ENCODE results near the gene JAKMIP2. TPM values are rescaled to one million over a fixed set of nuclear protein-coding genes. Genes with fewer than 3 reads are reported as not detected.

The JAKMIP2 gene
- total RNA-seq, 1 experiment from 2014 or later: not detected

GRCh38 chr5:147629196-147629595 is 153.3 kb downstream of the JAKMIP2 start:
- ChIA-PET POLR2A (no interaction called here), RAD21 (ENCODE audit: low non-redundant PET in 1 of 2, low total read pairs in 2 of 2, uncharacterized antibody in 2 of 2, unreplicated experiment in 2 of 2) (no interaction called here), CTCF (interaction anchor here (1.1 to 1.9 kb wide), 2 partner anchors 61 to 194 kb away, joined by 5 to 7 read pairs; no protein-coding TSS in a partner anchor)
- no peak overlapping the region for H3K27ac ChIP-seq (ENCODE audit: low read depth, low read length)
- H3K4me3 ChIP-seq (replicated peaks in 1 of 2; ENCODE audit: low read depth in 1 of 2, low read length in 2 of 2): no peak overlapping the region
- no peak overlapping the region for H3K9ac ChIP-seq (ENCODE audit: low read length)
- H3K4me2 ChIP-seq (ENCODE audit: low read length): no peak overlapping the region
- no peaks in the 10 kb centered on the region for H4K20me1 ChIP-seq (ENCODE audit: insufficient read depth)
- H3K9me2 ChIP-seq (ENCODE audit: insufficient read depth): no peaks in the 10 kb centered on the region
- BruUV-seq (replicated peaks): no TSS peak
- H3K4me1 ChIP-seq (ENCODE audit: control insufficient read depth in 1 of 2, insufficient read depth in 2 of 2, low read length in 2 of 2): no peaks in the 10 kb centered on the region
- H3K79me2 ChIP-seq (ENCODE audit: insufficient read depth, low read length): no peaks in the 10 kb centered on the region
- H3K27me3 ChIP-seq (ENCODE audit: insufficient read depth, low read length): peaks cover 37% of the 10 kb centered on the region
- ATAC-seq (no peak), DNase-seq (ENCODE audit: low read depth, low spot score) (no peak)
- intact Hi-C loops (cut with micrococcal nuclease): loop anchor here (2.0 kb wide), 2 partner anchors 46 to 306 kb away; no protein-coding TSS in a partner anchor
- TF ChIP-seq YY1 (IDR thresholded peaks at IDR 0.05; ENCODE audit: extremely low read depth, insufficient replicate concordance, low read depth, low read length): no peak
- no peak for TF ChIP-seq SRF (IDR thresholded peaks at IDR 0.05; ENCODE audit: low read depth)
- no peak for TF ChIP-seq SIN3A (IDR thresholded peaks at IDR 0.05; ENCODE audit: low read depth)
- TF ChIP-seq SP1 (IDR thresholded peaks at IDR 0.05; ENCODE audit: low read depth): no peak
- no peak for TF ChIP-seq ZNF274 (IDR thresholded peaks at IDR 0.05; ENCODE audit: low read depth, low read length)
- TF ChIP-seq POLR2A (IDR thresholded peaks at IDR 0.05; ENCODE audit: borderline replicate concordance, extremely low read depth, insufficient read depth, insufficient read length): no peak
- TF ChIP-seq ELF1 (IDR thresholded peaks at IDR 0.05; ENCODE audit: borderline replicate concordance, low read depth): no peak
- no peak for TF ChIP-seq MAX (IDR thresholded peaks at IDR 0.05)
- no peak for TF ChIP-seq CEBPB (IDR thresholded peaks at IDR 0.05; ENCODE audit: low read depth)
- no peak for TF ChIP-seq ZBTB33 (IDR thresholded peaks at IDR 0.05; ENCODE audit: extremely low read depth, insufficient replicate concordance, low read length)
- no peak for TF ChIP-seq TCF7L2 (IDR thresholded peaks at IDR 0.05; ENCODE audit: borderline replicate concordance, extremely low read depth, insufficient read depth, insufficient read length)
- TF ChIP-seq CBX3 (IDR thresholded peaks at IDR 0.05; ENCODE audit: low read depth): no peak
- TF ChIP-seq POLR2AphosphoS5 (IDR thresholded peaks at IDR 0.05; ENCODE audit: low read depth, low read length): no peak
- H3K9me3 ChIP-seq (ENCODE audit: control insufficient read depth in 1 of 2, insufficient read depth in 1 of 2, low read depth in 1 of 2, low read length in 2 of 2): no peaks in the 10 kb centered on the region
- no peaks in the 10 kb centered on the region for H3K36me3 ChIP-seq (ENCODE audit: control insufficient read depth in 1 of 2, insufficient read depth in 2 of 2, low read length in 2 of 2)
- no peak overlapping the region for H2AFZ ChIP-seq (ENCODE audit: low read depth, low read length, poor library complexity, severe bottlenecking)

Measured in HCT116 (cell line).